GM19023 (cell line): ENCODE data around the gene OR8B8.
"Not testable (repeated sequence)": the region's sequence is repeated elsewhere in the genome, so short reads cannot be mapped to it uniquely, and the experiment has no call there.

ENCODE experiments used
- ATAC-seq: cut with Tn5 transposase; IDR thresholded peaks from one replicate; pipeline ENCODE4 v1.9.1; 2021; ENCODE audit warnings: mild to moderate bottlenecking, moderate library complexity; ENCODE audit not compliant: unreplicated experiment

The OR8B8 gene

DNA sequence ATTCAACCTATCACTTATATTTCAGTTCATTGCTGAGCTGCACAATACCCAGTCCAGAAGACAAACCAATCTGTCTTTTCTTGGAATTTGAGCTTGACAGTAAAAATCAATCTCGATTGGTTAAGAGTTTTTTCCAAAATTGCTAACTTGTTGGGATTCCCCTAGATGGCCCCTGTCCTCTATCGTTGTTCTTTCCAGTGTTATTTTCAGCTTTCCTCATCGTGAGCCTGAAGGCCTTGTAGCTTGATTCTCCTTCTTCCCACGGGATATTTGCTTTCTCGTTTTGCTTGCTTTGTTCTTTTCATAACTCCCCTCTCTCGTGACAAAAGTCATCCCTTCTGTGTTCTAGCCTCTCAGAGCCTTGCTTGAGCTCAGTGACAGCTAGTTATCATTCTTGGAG, 3.1 kb downstream of the OR8B8 start:
- no peak for ATAC-seq

DNA sequence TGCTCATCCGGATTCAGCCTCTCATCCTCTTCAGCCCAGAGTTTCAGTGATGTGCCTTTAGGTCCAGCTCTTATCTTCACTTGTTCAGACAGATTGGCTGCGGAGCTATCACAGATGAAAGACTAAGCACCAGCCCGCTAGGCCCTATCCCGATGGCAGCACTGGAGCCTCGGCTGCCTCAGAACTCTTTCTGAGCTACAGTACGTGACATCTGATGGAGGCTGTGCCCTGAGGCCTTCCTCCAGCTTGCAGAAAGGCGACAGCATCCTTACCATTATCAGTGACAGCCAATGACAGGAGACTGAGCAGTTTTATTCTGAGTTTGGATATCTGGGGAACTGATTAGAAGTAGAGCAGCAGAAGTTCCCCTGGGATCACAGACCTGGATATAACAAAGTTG, 4.0 kb downstream of the OR8B8 start:
- ATAC-seq: no peak

DNA sequence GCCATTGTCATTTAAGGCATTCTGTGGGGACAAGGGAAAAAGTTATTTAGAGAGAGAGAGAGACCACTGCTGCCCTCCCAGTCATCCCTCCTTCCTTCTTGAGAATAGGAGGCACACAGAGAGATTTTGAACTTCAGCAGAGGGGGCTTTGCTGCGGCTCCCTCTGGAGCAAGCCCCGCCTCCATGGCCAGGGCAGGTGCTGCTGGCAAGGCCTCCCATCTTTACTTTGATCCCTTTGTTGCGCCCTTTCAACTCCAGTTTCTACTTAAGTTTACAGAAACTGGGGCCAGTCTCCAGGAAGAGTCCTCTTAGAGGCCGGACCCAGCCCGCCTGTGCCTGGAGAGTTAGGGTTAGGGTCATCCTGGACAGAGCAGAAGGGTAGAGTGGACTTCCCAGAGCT, 4.4 kb downstream of the OR8B8 start:
- no peak for ATAC-seq

DNA sequence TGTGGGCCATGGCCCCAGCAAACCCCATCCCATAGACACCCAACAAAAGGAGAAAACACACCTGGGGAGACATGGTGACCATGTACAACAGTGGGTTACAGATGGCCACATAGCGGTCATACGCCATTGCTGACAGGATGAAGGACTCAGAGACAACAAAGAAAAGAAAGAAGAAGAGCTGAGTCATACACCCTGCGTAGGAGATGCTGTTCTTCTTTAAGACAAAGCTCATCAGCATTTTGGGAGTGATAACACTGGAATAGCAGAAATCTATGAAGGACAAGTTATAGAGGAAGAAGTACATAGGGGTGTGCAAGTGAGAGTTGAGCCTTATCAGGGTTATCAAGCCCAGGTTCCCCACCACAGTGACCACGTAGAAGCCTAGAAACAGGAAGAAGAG, 4.9 kb downstream of the OR8B8 start:
- ATAC-seq: no peak

DNA sequence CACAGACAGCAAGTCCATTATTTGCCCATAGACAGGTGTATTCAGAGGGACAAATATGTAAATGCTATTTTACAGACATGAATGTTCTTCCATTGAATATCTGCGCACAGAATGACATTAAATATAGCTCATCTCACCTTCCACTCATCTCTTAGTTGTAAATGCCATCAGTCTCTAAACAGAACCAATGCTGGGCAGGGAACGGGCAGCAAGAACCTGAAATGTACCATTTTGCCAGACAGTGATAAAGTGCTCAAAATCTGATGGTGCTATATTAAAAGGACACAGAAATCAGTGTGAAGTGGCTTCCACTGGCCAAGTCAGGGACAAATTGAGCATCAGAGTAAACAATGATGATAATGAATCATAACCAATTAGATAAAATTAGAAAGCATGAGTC, 10.8 kb downstream of the OR8B8 start:
- no peak for ATAC-seq

DNA sequence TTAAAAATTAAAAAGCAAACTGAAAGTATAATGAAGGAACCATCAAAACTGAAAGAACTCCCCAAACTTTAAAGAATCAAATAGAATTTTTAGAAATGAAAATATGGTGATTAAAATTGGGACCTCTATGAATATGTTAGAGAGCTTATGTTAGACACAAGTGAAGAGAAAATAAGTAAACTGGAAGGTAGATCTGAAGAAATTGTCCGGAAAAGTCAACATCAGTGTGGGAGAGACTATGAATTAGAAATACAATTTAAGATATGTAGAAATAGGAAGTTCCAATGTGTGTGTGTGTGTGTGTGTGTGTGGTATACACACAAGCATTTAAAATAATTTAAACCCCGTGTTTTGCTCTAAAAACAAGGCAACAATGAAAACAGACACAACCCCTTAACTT, 15.9 kb downstream of the OR8B8 start:
- no peak for ATAC-seq

DNA sequence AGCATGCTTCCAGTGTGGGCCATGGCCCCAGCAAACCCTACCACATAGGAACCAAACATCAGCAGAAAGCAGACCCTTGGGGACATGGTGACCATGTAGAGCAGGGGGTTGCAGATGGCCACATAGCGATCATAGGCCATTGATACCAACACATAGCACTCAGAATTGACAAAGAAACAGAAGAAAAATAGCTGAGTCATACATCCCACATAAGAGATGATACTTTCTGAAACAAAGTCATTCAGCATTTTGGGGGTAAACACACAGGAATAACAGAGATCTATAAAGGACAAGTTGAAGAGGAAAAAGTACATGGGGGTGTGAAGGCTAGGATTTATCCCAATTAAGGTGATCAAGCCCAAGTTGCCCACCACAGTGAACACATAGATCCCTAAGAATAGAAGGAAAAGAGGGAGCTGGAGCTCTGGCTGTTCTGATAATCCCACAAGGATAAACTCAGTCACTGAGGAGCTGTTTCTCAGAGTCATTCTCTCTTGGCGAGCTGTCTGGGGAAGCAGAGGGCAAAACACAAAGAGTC, 21.0 kb downstream of the OR8B8 start, which contains the start of gene OR8B4:
TSS of gene OR8B4 (minus strand) at position 488 of the 538 bp plus-strand sequence. CDS start at position 488, 0 bp downstream.
- no peak for ATAC-seq

DNA sequence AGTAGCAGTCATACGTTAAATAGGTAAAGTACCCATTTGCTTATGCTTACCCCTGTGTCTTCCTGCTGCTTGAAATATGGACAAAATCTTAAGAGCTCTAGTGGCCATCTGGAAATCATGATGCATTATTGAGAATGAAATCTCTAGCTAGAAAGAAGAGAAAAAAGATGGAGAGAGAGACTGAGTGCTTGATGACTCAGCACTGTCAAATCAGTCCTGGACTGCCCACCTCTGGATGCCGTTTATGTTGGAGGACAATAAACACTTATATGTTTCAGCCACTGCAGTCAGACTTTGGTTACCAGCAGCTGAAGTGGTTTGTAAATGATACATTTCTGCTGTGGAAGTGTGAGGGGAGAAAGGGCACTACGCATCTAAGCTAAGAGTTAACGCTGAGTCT, 24.5 kb downstream of the OR8B8 start:
- no peak for ATAC-seq

DNA sequence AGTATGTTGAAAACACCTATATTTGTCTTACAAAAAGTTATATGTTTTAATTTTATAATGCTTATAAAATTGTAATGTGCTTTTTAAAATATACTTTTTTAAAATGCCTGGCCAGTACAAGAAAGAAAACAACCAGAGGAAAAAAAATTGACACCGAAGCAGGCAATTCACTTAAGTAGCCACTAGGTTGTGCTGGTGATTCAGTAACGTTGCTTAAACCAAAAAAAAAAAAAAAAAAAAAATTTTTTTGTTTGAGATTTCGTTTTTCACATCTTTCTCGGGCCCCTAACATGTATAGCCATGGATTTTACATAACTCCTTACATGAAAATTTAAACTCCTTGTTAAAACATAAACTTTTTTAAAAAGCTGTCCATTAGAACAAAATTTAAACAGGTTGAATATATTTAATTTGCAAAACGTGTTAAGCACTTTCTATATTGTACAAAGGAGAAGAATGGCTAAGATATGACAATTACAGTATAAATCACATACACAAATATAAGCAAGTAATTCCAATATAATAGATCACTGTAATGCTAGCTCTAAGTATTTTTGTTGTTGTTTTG, 30.1 kb downstream of the OR8B8 start:
- no peak for ATAC-seq

DNA sequence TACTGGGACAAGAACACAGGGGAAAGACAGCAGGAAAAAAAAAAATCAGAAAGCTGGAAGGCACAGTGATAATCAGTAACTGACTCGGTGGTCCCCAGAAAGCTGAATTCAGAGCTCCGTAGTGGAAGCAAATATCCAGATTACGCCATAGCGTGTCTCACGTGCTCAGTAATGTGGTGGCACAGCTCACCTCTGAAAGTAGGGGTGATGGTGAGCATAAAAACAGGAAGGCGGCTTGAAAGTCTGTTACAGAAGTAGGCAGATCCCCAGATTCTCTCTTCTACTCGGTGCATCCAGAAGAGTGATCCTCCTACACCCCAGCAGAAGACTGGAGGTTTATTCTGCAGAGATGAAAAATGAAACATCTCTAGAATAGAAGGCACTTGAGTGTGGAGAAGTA, 35.6 kb downstream of the OR8B8 start:
- ATAC-seq: no peak

DNA sequence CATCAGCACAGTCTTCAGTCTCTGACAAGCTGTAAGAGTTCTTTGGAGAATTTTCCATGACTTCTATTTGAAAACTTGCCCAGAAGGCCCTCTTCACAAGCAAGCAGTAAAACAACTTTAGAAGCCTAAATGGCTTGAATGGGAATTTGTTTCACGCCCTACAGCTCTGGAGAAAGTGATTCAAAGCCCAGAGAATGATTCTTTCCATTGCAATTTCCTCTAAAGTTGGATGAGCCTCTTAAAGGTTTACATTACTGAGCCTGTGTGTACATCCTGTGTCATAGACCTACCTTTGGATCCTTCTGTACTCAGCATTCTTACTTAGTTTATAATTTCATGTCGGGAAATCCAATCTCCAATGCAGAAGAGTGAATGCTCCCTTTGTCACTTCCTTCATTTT, 39.9 kb downstream of the OR8B8 start:
- no peak for ATAC-seq

DNA sequence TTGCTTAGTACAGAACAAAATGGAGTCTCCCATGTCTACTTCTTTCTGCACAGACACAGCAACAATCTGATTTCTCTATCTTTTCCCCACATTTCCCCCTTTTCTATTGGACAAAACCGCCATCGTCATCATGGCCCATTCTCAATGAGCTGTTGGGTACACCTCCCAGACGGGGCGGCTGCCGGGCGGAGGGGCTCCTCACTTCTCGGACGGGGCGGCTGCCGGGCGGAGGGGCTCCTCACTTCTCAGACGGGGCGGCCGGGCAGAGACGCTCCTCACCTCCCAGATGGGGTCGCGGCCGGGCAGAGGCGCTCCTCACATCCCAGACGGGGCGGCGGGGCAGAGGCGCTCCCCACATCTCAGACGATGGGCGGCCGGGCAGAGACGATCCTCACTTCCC, 42.3 kb downstream of the OR8B8 start:
- not testable (repeated sequence) for ATAC-seq

DNA sequence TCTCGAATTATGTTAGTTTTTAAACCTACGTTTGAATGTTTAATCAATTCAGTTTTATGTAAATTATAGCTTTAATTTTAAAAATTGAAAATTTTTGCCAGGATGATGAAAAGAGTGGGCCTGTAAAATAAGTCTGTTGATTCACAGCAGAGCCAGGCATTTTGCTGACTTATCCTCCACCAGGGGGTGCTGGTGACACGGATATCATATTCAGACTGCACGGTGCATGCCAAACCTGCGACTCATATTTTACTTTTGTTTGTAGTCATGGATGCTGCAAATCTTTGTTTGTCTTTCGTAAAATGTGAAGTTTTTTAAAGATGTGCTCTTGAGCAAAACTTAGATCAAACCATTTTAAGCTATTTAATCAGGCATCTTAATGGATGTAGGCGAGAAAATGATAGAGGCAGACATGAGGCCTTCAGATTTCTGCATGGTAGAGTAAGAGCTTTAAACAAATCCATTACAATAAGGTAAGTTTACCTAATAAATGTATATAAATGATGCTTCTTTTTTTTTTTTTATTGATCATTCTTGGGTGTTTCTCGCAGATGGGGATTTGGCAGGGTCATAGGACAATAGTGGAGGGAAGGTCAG, 43.1 kb downstream of the OR8B8 start:
- ATAC-seq: peak; percentile 81

DNA sequence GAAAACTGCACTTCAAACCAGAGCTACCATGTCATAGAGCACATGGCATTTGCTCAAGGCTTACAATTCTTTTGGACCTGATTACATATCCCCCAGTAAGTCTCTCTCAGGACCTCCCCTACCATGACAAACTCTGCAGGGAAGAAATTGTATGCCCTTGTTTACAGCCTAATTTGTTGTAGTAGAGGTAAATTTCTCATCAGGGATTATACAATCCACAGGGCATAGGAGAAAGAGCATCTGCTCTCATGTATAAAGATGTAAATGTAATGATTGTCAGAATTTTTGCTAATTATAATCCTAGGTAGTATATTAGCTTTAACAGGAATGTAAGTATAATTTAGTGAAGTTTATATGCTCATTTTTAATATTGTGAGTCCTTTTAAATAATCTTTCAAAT, 46.6 kb downstream of the OR8B8 start, which contains the start of gene OR8B3:
TSS of gene OR8B3 (minus strand) at position 101 of the 400 bp plus-strand sequence. CDS start 1,673 bp downstream, outside the sequence.
- no peak for ATAC-seq

DNA sequence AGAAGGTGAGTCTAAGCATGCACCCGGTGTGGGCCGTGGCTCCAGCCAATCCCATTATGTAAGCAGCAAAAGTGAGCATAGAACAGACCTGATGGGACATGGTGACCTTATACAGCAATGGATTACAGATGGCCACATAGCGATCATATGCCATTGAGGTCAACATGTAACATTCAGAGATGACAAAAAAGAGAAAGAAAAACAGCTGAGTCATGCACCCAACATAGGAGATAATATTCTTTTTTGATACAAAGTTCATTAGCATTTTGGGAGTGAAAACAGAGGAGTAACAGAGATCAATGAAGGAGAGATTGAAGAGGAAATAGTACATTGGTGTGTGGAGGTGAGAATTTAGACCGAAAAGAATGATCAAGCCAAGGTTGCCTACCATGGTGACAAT, 48.6 kb downstream of the OR8B8 start:
- ATAC-seq: not testable (repeated sequence)

DNA sequence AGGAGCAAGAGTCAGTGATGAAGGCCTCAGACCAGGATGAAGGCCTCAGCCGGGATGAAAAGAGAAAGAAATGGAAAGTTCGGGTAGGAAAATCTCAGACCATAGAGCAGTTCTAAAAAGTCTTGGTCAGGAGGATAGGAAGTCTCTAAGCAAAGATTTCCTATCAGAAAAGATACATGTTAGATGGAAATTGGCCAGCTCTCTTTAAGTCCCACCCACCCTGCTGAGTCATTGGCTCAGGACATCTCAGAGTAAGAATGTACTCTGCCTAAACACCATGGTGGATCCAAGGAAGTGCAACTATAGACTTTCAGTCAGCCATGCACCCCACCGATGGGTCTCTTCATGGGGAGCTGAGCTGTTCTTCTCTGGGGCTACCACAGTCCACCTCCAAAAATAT, 51.1 kb downstream of the OR8B8 start:
- no peak for ATAC-seq
